Small intestine (tissue), 7 donors: ENCODE measurements around the gene ZFP36. TPM values are rescaled to one million over a fixed set of nuclear protein-coding genes. Genes with fewer than 3 reads are reported as not detected.

Experiments
- DNase-seq, 2 donors: peaks; one replicate each; pipeline versions ENCODE4 v3.0.0 to v3.0.0-alpha.2; 2013
- FAIRE-seq: peaks from 2 replicates; lab custom pipeline; 2012; peaks lifted over from hg19 to GRCh38; lab: Jason Lieb, UNC
- H3K27ac ChIP-seq, 3 donors: one replicate each; pipeline ENCODE4 v1.5.1; 2013; ENCODE audit warnings: low read length in 2 of 3, mild to moderate bottlenecking in 2 of 3, control low read depth in 1 of 3, inconsistent platforms in 1 of 3, low read depth in 1 of 3, moderate library complexity in 1 of 3
- H3K27me3 ChIP-seq, 3 donors: one replicate each; pipeline ENCODE4 v1.6.1; 2013; ENCODE audit warnings: low read length in 3 of 3, inconsistent platforms in 1 of 3; ENCODE audit not compliant: control insufficient read depth in 3 of 3, insufficient read depth in 3 of 3
- H3K36me3 ChIP-seq, 3 donors: one replicate each; pipeline ENCODE4 v1.6.1; 2013; ENCODE audit warnings: low read length in 3 of 3, inconsistent platforms in 1 of 3, low read depth in 1 of 3, mild to moderate bottlenecking in 1 of 3, moderate library complexity in 1 of 3; ENCODE audit not compliant: control insufficient read depth in 3 of 3, insufficient read depth in 2 of 3
- H3K4me1 ChIP-seq, 3 donors: one replicate each; pipeline ENCODE4 v1.6.1; 2013; ENCODE audit warnings: low read length in 2 of 3, inconsistent platforms in 1 of 3, low read depth in 1 of 3, mild to moderate bottlenecking in 1 of 3, moderate library complexity in 1 of 3; ENCODE audit not compliant: control insufficient read depth in 3 of 3, insufficient read depth in 2 of 3
- H3K4me3 ChIP-seq, 3 donors: one replicate each; pipeline ENCODE4 v1.5.1; 2013; ENCODE audit warnings: low read length in 3 of 3, control low read depth in 1 of 3, inconsistent platforms in 1 of 3, low read depth in 1 of 3, mild to moderate bottlenecking in 1 of 3, moderate library complexity in 1 of 3
- H3K9me3 ChIP-seq, 2 donors: one replicate each; pipeline ENCODE4 v1.6.1; 2013; ENCODE audit warnings: low read depth in 1 of 2, low read length in 1 of 2; ENCODE audit not compliant: control insufficient read depth in 2 of 2, insufficient read depth in 1 of 2
- WGBS, 3 donors: extraction: QIAGEN DNeasy Blood & Tissue Kit; methylation state at CpG; one replicate each; pipeline ENCODE4 v1.1.7; 2013; 5-methylcytosine and 5-hydroxymethylcytosine counted together
- polyA plus RNA-seq, 4 donors: library from polyadenylated mRNA; stranded (reverse) in 3 of 4; unstranded in 1 of 4; fragments of 200-250 nt in 3 of 4; fragments of 120-200 nt in 1 of 4; gene quantifications; one replicate each; pipeline versions ENCODE4 v1.2.1 to v1.2.3, GENCODE V29; 2013
- donor health status: healthy with polysubstance abuse.
- donor health status: control.
- donor health status: control.
- donor health status: Bipolar disorder and iron deficiency.
- donor health status: healthy.

Gene ZFP36
- polyA plus RNA-seq, 4 donors: 104 to 365 (median 195) TPM

DNA sequence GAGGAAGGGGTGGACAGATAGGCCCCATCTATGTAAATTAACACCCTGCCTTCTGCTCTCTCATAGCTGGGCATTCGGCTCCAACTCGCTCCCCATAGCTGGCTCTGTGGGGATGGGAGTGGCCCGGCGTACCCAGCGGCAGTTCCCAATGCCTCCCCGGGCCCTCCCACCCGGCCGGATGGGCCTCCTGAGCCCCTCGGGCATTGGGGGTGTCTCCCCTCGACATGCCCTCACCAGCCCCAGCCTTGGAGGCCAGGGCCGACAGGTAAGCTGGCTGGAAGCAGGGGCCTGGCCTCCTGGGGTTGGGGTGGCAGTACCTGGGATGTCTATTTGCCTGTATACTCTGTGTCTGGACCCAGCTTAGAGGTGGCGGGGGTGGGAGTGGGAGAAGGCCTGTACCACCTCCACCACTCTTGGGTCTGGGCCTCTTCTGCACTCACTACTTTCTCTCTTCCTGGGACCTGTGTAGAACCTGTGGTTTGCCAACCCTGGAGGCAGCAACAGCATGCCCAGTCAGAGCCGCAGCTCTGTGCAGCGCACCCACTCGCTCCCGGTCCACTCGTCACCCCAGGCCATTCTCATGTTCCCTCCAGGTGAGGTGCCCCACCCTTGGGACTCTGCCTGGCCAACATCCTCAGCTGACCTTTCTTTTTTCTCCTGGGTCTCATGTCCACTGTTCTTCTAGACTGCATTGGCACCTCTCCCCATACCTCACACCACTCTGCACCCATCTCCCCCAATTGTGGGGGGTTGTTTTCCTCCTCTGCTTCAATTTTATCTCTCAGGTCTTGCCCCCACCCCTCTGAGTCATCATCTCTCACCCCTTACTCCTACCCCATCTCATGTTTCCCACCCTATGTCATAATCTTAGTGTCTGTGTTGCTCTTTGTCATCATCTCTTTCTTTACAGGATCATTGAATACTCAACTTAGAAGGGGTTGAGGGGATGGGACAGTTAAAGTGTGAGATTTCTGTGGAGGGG, 25.8 kb upstream of the ZFP36 start:
- H3K4me1 ChIP-seq: no peaks in the 10 kb centered on the region
- FAIRE-seq: no peak
- 94 to 97% (median 97%) methylated on average over 17 of the region's 17 CpGs for WGBS, 3 donors

GRCh38 chr19:39381910-39382611, 24.6 kb upstream of the ZFP36 start:
- Histone ChIP-seq H3K4me3 (no peak overlapping the region), H3K36me3 (peaks cover 14 to 95% (median 25%) of the 10 kb centered on the region in 3 donors), H3K4me1 (no peaks in the 10 kb centered on the region), H3K27me3 (no peaks in the 10 kb centered on the region), H3K9me3 (no peaks in the 10 kb centered on the region), H3K27ac (no peak overlapping the region)
- 68 to 81% (median 77%) methylated on average over 10 of the region's 10 CpGs for WGBS, 3 donors
- DNase-seq (no peak), FAIRE-seq (no peak)

More for the DNA sequence above, 25.8 kb upstream of the ZFP36 start:
- Histone ChIP-seq H3K27ac (no peak overlapping the region), H3K36me3 (peaks cover 12 to 95% (median 26%) of the 10 kb centered on the region in 3 donors), H3K27me3 (no peaks in the 10 kb centered on the region), H3K4me3 (no peak overlapping the region), H3K9me3 (no peaks in the 10 kb centered on the region)
- no peak for DNase-seq

GRCh38 chr19:39382991-39383828, 23.4 kb upstream of the ZFP36 start:
- H3K4me3 ChIP-seq: no peak overlapping the region
- no peaks in the 10 kb centered on the region for H3K4me1 ChIP-seq
- 90 to 94% (median 94%) methylated on average over 18 of the region's 18 CpGs for WGBS, 3 donors
- FAIRE-seq (no peak), DNase-seq (no peak)
- no peaks in the 10 kb centered on the region for H3K27me3 ChIP-seq
- H3K9me3 ChIP-seq: no peaks in the 10 kb centered on the region
- no peak overlapping the region for H3K27ac ChIP-seq
- H3K36me3 ChIP-seq: peaks cover 11 to 94% (median 17%) of the 10 kb centered on the region in 3 donors

DNA sequence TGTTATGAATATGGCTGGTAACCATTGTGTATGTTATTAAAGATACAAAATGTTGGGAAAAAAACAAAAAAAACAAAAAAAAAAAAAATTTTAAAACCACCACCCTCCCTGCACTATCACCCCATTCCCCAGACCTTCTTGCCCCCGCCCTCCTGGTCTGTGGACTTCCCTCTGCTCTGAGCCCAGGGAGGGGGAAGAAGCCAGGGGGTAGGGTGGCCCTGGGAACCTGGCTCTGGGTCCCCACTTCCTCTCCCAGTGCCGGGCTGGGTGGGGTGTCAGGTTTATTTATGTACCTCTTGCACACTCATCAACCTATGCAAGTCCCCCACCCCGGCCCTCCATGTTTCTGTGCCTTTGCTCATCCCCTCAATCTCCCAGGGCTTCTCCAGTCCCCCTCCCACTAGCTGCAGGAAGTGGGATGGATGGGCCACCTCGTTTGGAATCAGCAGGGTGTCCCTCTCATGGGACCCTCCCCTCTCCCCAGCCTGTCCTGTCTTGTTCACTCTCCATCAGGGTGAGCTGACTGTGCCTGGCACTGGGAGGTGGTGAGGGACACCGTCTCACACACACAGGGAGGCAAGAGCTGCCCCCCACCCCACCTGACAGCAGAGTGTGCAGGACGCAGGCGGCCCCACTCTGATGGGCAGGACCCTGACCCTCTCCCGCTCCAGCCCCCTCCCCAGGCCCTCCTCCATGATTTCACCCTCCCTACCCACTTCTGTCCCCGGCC, 21.6 kb upstream of the ZFP36 start:
- Histone ChIP-seq H3K27me3 (no peaks in the 10 kb centered on the region), H3K4me3 (no peak overlapping the region), H3K36me3 (peaks cover 10 to 94% (median 11%) of the 10 kb centered on the region in 3 donors), H3K9me3 (no peaks in the 10 kb centered on the region), H3K4me1 (peaks cover 0 to 5% (median 0%) of the 10 kb centered on the region in 3 donors), H3K27ac (no peak overlapping the region)
- WGBS, 3 donors: 71 to 81% (median 74%) methylated on average over 9 of the region's 9 CpGs
- no peak for FAIRE-seq
- DNase-seq: no peak

DNA sequence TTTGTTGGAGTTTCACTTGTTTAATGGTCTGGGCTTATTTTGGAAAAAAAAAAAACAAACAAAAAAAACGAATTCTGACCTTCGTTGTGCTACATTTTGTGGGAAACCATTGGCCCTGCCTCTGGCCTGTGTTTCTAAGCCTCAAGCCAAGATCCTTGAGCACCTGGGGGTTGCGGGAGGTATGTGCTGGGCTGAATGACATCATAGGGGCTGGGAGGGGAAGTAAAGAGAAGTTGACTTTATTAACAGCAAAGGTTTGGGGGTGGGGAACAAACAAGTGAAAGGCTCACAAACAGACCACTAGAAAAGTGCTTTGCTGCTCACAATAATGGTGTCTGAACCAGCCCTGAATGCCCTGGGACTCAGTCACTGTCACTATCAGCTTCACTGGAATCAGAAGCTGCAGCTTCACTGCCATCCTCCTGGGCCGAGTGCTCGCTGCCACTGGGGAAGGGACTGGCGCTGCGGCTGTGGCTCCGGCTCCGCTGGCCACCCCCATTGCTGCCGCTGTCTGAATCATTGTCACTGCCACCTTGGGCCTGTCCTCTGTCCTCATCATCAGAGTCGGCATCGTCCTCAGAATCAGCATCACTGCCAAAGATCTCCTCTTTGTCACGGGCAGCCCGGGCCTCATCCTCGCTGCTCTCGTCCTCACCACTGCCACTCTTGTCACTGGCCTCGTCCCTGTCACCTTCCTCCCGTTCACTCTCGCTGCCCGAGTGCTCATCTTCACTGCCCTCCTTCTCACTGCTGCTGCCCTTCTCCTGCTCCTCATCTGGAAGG, 20.8 kb upstream of the ZFP36 start:
- WGBS, 3 donors: 83 to 88% (median 86%) methylated on average over 20 of the region's 20 CpGs
- no peak for FAIRE-seq

DNA sequence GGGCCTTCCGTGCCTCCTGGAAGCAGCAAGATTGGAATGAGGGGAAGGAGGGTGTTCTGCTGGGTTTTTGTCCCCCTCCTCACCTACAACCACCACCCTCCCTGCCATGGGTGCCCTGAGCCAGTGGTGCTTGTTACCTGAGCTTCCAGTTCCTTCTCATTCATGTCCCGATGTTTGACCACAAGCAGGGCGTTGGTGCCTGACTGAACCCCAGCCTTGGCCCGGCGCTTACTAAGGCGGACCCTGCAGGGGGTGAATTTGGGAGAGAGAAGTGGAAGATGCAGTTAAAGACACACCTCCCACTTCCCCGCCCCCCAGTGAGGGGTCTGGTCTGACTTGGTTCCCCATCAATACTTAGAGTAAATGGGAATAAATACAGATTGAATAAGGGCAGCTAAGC, 20.1 kb upstream of the ZFP36 start:
- peaks cover 0 to 8% (median 0%) of the 10 kb centered on the region in 3 donors for H3K4me1 ChIP-seq
- H3K9me3 ChIP-seq: no peaks in the 10 kb centered on the region
- WGBS, 3 donors: 89 to 91% (median 91%) methylated on average over 7 of the region's 7 CpGs
- peaks cover 6 to 81% (median 11%) of the 10 kb centered on the region in 3 donors for H3K36me3 ChIP-seq
- FAIRE-seq (no peak), DNase-seq (no peak)
- H3K27ac ChIP-seq: no peak overlapping the region
- no peak overlapping the region for H3K4me3 ChIP-seq
- H3K27me3 ChIP-seq: no peaks in the 10 kb centered on the region

More for the DNA sequence above, 20.8 kb upstream of the ZFP36 start:
- Histone ChIP-seq H3K36me3 (peaks cover 6 to 87% (median 11%) of the 10 kb centered on the region in 3 donors), H3K9me3 (no peaks in the 10 kb centered on the region), H3K4me3 (no peak overlapping the region), H3K4me1 (peaks cover 0 to 8% (median 0%) of the 10 kb centered on the region in 3 donors), H3K27me3 (no peaks in the 10 kb centered on the region), H3K27ac (no peak overlapping the region)
- DNase-seq: no peak

GRCh38 chr19:39388657-39389056, 18.0 kb upstream of the ZFP36 start:
- no peak for FAIRE-seq
- DNase-seq: no peak
- 80 to 91% (median 86%) methylated on average over 5 of the region's 5 CpGs for WGBS, 3 donors
- H3K4me1 ChIP-seq: peaks cover 0 to 15% (median 2%) of the 10 kb centered on the region in 3 donors
- no peaks in the 10 kb centered on the region for H3K27me3 ChIP-seq
- no peak overlapping the region for H3K4me3 ChIP-seq
- no peak overlapping the region for H3K27ac ChIP-seq
- H3K36me3 ChIP-seq: peaks cover 7 to 67% (median 9%) of the 10 kb centered on the region in 3 donors
- no peaks in the 10 kb centered on the region for H3K9me3 ChIP-seq
